CD1c-positive myeloid dendritic cell (primary cell): Measurements from ENCODE around the gene GNA14.
"Not testable (repeated sequence)": the region's sequence is repeated elsewhere in the genome, so short reads cannot be mapped to it uniquely, and the experiment has no call there.

Experiments used
- DNase-seq: peaks from one replicate; pipeline ENCODE4 v3.0.0-alpha.2; 2016; ENCODE audit errors: extremely low spot score

Gene GNA14

GRCh38 chr9:77588271-77588937, 59.7 kb downstream of the GNA14 start:
- DNase-seq: no peak

GRCh38 chr9:77587851-77588250, 60.3 kb downstream of the GNA14 start:
- DNase-seq: no peak

GRCh38 chr9:77587042-77587441, 61.1 kb downstream of the GNA14 start:
- no peak for DNase-seq

DNA sequence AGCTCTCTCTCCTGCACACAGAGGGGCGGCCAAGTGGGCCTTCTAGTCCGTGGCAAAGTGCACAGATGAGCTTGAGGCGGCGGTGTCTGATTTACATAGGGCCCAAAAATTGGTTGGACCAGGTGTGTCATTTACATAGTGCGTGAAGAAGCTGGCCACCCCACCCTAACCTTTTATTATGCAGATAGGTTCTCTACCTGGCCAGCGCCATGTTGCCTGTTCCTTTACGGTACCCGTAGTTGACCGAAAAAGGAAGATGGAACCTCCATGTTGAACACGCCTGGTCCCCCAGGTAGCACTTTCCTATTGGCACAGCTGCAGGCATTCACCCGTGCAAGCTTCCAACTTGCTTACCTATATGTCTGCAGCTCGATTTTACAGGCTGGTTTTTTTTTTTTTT, 61.5 kb downstream of the GNA14 start:
- no peak for DNase-seq

DNA sequence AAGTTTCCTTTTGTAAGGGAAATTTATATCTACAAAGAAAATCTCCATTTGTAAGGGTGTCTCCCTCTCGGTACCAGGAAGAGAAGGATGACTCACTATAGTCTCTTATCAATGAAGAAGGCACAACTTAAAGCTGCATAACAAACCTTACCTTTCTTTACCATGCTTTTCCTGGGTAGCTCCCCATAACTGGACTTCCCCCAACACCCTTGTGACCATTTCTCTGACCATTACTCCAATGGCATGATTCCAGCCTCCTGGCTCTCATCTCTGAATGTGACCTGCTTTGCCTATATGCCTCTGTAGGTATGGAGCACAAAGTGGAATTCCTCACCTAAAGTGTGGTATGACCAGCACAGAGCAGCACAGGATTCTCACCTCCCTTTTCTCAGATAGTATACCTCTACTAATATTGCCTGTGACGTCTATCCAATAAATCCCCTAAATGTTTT, 62.8 kb downstream of the GNA14 start:
- no peak for DNase-seq

GRCh38 chr9:77584927-77585326, 63.2 kb downstream of the GNA14 start:
- not testable (repeated sequence) for DNase-seq

- DNase-seq: no peak
Measured at GRCh38 chr9:77582961-77583576, 65.1 kb downstream of the GNA14 start.

- no peak for DNase-seq
Measured at GRCh38 chr9:77582525-77582924, 65.6 kb downstream of the GNA14 start.

- peak; percentile 10 for DNase-seq
Measured at GRCh38 chr9:77575785-77576184, 72.3 kb downstream of the GNA14 start.

DNA sequence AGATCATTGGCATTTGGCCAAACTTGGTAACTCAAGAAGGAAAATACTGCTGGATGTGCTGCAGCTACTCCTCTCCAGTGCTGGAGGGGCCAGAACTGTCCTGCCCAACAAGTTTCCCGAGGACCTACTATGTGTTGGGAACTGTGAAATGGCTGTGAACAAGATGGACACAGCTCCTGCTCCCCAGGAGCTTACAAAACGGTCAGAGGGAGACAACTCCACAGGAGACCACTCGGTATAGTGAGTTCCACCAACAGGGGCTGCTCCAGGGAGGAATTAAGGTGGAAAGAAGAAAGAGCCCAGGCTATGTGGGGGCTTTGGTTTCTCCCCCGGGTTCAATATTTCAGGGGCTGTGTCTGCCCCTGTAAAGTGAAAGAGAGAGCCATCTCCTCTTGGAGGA, 78.8 kb downstream of the GNA14 start:
- no peak for DNase-seq

DNA sequence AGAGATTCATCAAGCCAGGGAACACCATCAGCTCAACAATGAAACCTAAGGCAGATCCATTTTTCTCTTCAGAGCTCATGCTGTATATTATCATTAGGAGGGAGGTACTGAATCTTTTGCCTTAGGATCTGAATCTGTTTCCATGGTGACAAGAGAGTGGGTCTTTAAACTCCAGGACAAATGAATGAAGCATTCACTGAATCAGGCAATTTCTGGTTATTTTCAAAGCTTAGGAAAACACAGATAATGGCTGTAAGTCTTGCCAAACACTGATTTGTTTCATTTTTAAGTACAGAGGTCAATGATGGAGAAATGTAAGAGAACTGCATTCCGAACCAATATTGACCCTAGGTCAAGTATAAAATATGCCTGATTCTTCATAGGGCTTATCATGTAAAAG, 84.9 kb downstream of the GNA14 start:
- DNase-seq: no peak

- peak; percentile 34 for DNase-seq
Measured at GRCh38 chr9:77562019-77562748, 85.9 kb downstream of the GNA14 start.

DNA sequence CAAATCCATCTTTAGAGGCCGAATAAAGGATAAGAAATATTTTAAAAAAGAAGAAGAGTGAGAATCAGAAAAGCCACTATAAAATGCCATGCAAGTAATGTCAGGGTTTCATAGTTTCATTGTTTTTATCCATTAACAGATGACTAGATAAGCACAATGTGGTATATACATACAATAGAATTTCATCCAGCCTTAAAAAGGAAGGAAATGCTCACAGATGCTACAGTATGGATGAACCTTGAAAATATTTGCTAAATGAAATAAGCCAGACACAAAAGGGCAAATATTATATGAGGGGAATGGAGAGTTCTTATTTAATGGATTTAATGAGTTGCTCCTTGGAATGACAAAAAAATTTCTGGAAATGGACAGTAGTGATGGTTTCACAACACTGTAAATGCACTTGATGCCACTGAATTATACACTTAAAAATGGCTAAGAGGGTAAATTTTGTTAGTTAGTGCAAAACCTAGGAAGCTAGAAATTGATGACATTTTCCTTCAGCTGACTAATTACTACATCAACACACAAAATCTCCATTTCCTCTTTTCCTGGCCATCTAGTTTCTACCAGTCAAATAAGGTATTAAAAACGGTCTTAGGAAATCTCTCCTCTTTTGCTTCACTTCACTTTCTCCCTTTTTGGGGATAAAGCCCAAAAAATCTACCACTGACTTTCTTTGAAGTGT, 86.6 kb downstream of the GNA14 start:
- DNase-seq: peak; percentile 38

- DNase-seq: no peak
Measured at GRCh38 chr9:77556396-77556795, 91.7 kb downstream of the GNA14 start.

DNA sequence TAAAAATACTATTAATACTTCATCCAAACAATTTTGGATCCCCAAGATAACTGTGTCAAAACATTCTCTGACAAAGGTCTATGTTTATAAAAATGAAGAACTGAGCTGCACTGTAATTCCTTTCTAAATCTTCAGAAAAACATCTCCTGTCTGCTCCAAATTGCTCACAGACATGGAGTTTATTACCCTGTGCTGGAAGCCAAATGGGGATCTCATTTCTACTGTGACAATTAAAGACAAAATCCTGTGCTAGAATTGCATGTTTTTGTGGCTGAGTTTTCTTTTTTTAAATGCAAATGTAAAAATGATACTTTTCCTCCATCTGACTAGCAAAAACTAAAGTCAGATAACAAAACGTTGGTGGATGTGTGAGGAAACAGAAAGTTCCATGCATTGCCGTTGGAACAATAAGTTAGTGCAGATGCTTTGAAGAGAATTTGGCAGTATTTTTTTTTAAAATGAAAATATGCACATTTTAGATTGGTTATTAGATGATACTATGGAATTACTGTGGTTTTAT, 93.5 kb downstream of the GNA14 start:
- DNase-seq: no peak

- no peak for DNase-seq
Measured at GRCh38 chr9:77547106-77547730, 100.9 kb downstream of the GNA14 start.

DNA sequence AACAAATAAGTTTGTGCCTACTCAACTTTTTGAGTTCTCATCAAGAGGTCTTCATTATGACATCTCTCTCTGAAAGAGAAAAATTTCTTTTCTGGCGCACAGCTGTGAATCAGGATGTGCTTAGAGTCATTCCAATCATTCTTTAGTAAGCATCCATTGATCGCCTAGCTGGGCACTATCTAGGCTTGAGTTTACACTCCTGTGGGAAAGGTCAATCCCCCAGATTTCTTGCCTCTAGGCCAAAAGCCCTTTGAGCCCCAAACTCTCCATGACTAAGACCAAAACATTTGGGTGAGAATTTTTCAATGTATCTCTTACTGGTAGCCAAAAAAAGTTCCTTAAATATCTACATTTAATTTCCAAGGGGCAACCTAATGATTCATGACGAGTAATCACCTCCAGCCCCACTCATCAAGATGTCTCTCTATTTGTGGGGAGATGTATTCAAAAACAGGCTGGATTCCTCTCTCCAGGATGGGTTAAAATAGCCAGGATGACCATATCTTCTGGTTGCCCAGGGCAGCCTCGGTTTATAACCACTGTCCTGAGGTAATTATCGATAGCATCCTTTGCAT, 101.7 kb downstream of the GNA14 start:
- no peak for DNase-seq

DNA sequence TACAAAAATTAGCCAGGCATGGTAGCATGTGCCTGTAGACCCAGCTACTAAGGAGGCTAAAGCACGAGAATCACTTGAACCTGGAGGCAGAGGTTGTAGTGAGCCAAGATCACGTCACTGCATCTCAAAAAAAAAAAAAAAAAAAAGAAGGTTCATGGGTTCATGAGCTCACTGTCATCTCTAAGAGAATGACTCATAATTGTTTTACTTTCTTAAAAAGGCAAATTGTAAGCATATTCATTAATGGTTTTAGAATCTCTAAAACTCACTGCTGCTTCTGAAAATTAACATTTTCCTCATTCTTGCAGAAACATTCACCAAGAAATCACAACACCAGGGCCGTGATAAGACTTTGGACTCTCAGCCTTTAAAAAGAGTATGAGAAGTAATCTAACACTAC, 103.6 kb downstream of the GNA14 start:
- DNase-seq: no peak

- no peak for DNase-seq
Measured at GRCh38 chr9:77543131-77543822, 104.8 kb downstream of the GNA14 start.

GRCh38 chr9:77541600-77541999, 106.5 kb downstream of the GNA14 start:
- no peak for DNase-seq

GRCh38 chr9:77541055-77541454, 107.1 kb downstream of the GNA14 start:
- no peak for DNase-seq
